Astrocyte of the spinal cord (primary cell): Measurements from ENCODE around the gene SULF2.

Experiments used
- DNase-seq: peaks from one replicate; pipeline ENCODE4 v3.0.0; 2011; ENCODE audit warnings: low read depth, low spot score
- H3K4me3 ChIP-seq: 2 replicates; pipeline ENCODE4 v1.5.1; 2011; ENCODE audit warnings: low read depth, mild to moderate bottlenecking, low read length, moderate library complexity
- CTCF ChIP-seq: IDR thresholded peaks from 2 replicates; pipeline ENCODE4 v1.5.1; 2012; ENCODE audit warnings: low read depth, mild to moderate bottlenecking, low read length, inconsistent platforms
- in situ Hi-C: cut with HindIII; loops from 2 replicates; pipeline ENCODE4 v1.10.0; 2017; ENCODE audit warnings: low sequenced_read_pairs

Gene SULF2

DNA sequence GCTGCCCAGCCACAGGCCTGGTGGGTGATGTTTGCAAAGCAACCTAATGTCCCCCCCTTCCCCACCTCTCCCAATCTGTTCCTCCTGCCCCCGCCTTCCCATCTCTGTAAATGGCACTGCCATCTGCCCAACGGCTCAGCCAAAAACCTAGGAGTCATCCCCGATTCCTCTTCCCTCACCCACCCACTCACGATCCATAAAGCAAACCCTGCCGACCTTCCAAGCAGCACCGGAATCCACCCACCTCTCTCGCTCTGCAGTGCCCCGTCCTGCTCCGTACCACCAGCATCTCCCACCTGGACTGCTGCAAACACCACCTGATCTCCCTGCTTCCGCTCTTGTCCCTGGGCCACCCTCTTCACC is 37.6 kb downstream of the SULF2 start:
- no peak for TF ChIP-seq CTCF
- in situ Hi-C loops, result no loop called here
- DNase-seq, result no peak

DNA sequence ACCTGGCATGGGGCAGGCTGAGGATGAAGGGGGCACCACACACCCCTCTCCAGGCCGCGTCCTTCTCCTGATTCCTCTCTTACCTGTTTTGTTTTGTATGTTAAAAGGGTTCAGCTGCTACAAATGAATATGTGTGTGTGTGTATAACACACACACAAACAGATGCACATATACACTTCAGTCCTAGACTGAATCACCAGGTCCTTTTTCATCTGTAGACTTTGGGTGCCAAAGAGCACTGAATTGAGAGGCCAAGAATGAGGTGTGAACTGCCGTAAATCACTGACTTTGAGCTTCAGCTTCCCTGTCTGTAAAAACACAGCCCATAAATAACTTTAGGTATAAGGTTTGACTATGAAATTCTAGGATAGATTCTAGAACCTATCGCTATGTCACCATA is 40.5 kb downstream of the SULF2 start:
- in situ Hi-C loops, result no loop called here
- TF ChIP-seq CTCF, result no peak
- no peak for DNase-seq
- no peak overlapping the region for H3K4me3 ChIP-seq

More for the DNA sequence above, 37.6 kb downstream of the SULF2 start:
- no peak overlapping the region for H3K4me3 ChIP-seq

DNA sequence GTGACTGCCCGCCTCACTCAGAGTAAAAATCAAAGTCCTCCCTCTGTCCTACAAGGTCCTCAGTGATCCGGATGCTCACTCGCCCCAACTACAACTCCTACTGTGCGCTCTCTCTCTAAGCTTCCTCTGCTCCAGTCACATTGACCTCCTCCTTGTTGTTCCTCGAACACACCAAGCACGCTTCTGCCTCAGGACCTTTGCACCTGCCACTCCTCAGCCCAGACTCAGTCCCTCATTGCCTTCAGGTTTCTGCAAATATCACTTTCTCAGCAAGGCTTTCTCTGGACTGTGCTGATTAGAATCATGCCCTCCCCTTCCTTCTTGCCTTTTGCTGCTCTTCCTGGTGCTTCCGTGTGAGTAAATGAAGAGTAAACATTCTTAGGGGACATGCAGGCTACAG is 41.6 kb downstream of the SULF2 start:
- H3K4me3 ChIP-seq, result no peak overlapping the region
- no peak for TF ChIP-seq CTCF
- DNase-seq, result no peak
- in situ Hi-C loops, result no loop called here

- TF ChIP-seq CTCF, result no peak
- no peak for DNase-seq
- H3K4me3 ChIP-seq, result no peak overlapping the region
- in situ Hi-C loops, result no loop called here
Measured at GRCh38 chr20:47741669-47742608, 43.3 kb downstream of the SULF2 start.

DNA sequence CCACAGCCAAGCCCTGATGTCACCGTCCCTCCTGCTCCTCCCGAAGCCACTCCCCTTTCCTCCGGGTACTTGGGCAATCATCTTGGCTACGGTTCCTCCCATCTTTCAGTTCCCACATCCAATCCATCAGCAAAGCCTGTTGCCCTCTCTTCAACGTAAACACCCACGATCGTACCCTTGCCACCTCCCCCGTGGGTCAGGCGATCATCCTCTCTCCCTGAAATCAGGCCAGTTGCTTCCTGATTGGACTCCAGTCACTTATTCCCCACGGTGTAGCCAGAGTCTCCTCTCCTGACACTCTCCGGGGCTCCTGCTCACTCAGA is 44.5 kb downstream of the SULF2 start:
- H3K4me3 ChIP-seq, result no peak overlapping the region
- no peak for DNase-seq
- no peak for TF ChIP-seq CTCF
- in situ Hi-C loops, result no loop called here

- DNase-seq, result no peak
- in situ Hi-C loops, result no loop called here
- TF ChIP-seq CTCF, result no peak
- H3K4me3 ChIP-seq, result no peak overlapping the region
Measured at GRCh38 chr20:47740121-47740861, 45.0 kb downstream of the SULF2 start.
